Activated CD8-positive, alpha-beta memory T cell treated with anti-CD3 and anti-CD28 coated beads for 24 hours (primary cell): ENCODE data around the gene ZNF146.
A peak's percentile ranks its signal among the peaks of the same experiment; 100 is the strongest.
"Not testable (repeated sequence)": the region's sequence is repeated elsewhere in the genome, so short reads cannot be mapped to it uniquely, and the experiment has no call there.

ENCODE experiments used
- DNase-seq: peaks from one replicate; pipeline ENCODE4 v3.0.0-alpha.2; 2020

ZNF146 gene

DNA sequence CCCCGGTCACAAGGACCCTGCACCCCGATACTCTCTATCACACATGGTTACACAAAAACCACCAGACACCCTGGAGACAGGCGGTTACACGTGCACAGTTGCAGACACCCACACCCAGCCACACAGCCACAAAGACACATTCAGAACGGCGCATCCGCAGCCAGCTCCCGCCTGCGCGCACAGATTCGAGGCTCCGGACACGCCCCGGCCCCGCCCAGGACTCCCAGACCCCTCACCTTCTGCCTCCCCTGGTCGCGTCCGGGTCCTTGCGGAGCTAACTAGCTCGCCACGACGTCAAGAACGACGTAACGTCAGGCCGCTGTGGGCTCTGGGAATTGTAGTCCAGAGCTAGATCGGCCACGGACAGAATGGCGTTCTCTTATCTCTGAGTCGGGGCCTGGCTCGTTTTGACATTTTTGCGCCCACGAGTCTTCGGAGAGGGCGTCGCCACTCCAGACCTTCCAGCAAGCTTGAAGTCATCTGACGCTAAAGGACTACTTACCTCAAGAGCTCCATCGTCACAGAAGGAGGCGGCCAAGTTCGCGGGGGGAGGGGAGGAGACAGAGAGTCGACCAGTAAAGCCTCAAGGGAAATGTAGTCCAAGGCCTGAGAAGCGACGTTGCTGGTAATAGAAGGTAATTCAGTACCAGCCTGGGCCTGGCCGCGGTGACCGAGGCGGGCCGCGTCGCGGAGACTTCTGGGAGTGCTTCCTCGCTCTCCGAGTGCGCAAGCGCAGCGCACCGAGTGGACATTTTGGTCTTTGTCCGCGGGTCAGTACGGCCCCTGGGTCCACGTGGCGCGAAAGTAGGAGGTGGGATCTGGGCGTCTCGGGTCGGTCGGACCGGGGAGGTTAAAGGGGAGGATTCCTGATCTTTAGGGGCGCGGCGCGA lies at the start of gene ZNF146, which contains the start of gene ZNF565:
ZNF146 (plus strand) TSS at position 721 of the 890 bp plus-strand sequence. CDS start 21,335 bp downstream, outside the sequence.
ZNF565 (minus strand) TSS at position 280 of the 890 bp plus-strand sequence. CDS start 12,680 bp downstream, outside the sequence.
- DNase-seq: peak; percentile 97

DNA sequence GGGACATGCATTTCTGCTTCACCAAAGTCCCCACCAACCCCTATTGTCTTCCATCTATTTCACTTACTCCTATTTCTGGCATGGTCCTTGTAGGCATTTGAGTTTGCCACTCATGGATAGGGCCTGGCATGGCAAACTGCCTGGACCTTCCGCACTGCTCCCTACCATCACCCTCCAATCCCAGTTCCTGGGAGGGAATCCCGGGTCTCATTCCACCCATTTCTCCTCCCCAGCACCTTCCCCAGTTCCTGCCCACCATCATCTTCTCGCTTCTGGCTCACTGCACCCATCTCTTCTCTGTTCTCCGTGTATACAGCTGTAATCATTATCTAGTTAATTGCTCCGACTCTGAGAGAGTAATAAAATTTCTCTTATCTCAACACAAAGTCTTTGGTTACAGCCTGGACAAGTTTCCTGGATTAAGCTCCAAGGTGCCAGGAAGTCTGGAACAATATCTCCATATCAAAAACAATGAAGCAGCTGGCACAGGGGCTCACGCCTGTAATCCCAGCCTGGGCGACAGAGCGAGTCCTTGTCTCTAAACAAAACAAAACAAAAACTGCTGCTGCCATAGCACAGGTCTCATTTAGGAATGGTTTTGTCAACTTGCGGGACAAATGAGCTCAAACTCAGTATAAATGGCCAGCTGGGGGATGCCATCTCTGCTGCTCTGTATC lies 45.7 kb upstream of the ZNF146 start:
- no peak for DNase-seq

DNA sequence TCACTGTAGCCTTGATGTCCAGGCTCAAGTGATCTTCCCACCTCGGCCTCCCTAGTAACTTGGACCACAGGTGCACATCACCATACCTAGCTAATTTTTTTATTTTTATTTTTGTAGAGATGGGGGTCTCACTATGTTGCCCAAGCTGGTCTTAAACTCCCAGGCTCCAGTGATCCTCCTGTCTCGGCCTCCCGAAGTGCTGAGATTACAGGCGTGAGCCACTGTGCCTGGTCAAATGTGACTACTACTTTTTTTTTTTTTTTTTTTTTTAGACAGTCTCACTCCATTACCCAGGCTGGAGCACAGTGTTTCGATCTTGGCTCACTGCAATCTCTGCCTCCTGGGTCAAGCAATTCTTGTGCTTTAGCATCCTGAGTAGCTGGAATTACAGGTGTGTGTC lies 42.1 kb upstream of the ZNF146 start:
- no peak for DNase-seq

DNA sequence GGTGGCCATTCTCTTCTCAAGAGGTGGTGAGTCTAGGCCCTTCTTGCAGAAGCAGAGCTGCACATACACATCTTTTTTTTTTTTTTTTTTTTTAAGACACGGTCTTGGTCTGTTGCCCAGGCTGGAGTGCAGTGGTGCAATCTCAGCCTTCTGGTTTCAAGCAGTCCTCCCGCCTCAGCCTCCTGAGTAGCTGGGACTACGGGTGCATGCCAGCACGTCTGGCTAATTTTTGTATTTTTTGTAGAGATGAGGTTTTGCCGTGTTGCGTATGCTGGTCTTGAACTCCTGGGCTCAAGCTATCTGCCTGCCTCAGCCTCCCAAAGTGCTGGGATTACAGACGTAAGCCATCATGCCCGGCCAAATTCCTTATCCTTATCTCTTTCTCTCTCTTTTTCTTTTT lies 41.1 kb upstream of the ZNF146 start:
- not testable (repeated sequence) for DNase-seq

DNA sequence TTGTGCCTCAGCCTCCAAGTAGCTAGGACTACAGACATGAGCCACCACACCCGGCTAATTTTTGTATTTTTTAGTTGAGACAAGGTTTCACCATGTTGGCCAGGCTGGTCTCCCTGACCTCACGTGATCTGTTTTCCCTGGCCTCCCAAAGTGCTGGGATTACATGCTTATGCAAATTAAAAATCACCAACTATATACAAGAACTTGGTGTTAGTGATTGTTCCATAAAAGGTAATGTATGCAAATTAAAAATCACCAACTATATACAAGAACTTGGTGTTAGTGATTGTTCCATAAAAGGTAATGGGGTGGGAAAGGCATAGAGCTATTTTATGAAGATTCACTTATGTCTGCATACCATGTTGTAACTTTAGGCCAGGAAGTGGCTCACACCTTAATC lies 35.8 kb upstream of the ZNF146 start:
- DNase-seq: not testable (repeated sequence)

DNA sequence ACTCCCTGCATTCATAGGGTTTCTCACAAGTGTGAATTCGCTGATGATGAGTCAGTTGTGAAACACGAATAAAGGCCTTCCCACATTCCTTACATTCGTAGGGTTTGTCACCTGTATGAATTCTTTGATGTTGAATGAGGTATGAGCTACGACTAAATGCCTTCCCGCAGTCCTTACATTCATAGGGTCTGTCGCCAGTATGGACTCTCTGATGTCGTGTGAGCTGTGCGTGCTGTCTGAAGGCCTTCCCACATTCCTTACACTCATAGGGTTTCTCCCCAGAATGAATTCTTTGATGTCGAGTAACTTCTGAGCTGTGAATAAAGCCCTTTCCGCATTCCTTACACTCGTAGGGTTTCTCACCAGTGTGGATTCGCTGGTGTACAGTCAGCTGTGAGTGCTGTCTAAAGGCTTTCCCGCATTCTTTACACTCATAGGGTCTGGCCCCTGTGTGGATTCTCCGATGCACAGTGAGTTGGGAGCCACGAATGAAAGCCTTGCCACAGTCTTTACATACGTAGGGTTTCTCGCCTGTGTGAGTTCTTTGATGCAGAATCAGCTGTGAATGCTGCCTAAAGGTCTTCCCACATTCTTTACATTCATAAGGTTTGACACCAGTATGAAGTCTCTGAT lies 32.2 kb upstream of the ZNF146 start:
- no peak for DNase-seq

DNA sequence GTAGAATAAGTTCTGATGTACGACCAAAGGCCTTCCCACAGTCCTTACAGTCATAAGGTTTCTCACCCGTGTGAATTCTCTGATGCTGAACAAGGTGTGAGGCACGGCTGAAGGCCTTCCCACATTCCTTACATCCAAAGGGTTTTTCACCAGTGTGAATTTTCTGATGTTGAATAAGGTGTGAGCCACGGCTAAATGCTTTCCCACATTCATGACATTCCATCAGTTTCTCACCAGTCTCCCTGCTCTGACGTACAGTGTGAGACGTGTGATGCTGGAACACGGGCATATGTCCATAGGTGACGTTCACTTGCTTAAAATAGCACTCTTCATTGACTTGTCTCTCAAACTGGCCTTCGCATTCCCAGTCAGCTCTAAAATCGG lies 31.7 kb upstream of the ZNF146 start:
- no peak for DNase-seq

DNA sequence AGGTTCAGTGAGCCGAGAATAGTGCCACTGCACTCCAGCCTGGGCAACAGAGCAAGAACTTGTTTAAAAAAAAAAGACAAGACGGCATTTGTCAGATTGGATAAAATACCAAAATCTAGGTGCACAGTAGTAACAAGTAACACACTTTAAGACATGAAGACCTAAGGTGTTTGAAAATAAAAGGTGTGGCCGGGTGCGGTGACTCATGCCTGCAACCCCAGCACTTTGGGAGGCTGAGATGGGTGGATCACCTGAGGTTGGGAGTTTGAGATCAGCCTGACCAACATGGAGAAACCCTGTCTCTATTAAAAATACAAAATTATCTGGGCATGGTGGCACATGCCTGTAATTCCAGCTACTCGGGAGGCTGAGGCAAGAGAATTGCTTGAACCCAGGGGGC lies 28.2 kb upstream of the ZNF146 start:
- not testable (repeated sequence) for DNase-seq

DNA sequence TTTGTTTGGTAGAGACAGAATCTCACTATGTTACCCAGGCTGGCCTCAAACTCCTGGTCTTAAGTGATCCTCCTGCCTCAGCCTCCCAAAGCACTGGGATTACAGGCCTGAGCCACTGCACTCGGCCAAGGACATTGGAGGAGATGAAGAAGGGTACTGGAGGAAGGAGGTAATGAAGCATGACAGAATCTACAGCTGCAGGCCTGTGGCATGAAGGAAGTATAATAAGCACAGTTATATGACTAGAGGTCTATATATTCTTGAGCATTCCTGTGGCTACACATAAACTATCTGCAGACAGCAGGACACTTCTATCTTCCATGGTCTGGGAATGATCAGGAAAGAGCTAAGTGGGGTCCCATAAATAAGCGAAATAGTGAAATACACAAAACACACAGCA lies 18.7 kb upstream of the ZNF146 start:
- no peak for DNase-seq

DNA sequence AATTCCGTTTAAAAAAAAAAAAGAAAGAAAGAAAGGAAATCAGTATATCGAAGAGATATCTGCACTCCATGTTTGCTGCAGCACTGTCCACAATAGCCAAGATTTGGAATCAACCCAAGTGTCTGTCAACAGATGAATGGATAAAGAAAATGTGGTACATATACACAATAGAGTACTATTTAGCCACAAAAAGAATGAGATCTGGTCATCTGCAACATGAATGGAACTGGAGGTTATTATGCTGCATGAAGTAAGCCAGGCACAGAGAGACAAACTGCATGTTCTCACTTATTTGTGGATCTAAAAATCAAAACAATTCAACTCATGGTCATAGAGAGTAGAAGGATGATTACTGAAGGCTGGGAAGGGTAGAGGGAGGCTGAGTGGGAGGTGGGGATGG lies 16.8 kb upstream of the ZNF146 start:
- no peak for DNase-seq

DNA sequence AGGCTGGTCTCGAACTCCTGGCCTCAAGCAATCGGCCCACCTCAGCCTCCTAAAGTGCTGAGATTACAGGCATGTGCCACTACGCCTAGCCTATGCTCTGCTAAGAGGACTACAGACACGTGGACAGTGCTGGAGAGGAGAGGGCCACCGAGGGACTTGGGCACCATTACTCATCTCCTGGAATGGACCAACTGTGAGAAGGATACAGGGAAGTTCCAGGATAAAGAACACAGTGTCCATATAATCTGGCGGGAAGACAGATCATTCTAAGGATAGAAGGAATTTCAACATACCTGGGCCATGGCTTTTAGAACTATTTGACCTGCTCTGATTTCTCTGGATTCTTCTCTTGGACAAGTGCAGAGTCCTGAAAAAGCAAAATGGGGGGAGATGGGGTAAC lies 13.2 kb upstream of the ZNF146 start:
- no peak for DNase-seq

DNA sequence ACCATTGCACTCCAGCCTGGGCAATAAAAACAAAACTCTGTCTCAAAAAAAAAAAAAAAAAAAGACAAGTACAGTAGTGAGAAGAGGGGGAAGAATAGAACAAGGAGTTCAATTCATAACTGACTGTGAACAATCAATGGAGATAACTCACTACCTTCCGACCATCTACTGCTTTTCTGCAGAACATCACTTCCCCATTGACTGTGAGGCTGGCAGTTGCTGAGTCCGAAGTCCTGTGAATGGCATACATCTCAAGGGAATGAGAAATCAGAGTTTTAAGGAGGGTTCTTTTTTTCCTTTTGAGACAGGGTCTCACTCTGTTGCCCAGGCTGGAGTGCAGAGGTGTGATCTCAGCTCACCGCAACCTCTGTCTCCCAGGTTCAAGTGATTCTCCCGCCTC lies 11.6 kb upstream of the ZNF146 start:
- no peak for DNase-seq

DNA sequence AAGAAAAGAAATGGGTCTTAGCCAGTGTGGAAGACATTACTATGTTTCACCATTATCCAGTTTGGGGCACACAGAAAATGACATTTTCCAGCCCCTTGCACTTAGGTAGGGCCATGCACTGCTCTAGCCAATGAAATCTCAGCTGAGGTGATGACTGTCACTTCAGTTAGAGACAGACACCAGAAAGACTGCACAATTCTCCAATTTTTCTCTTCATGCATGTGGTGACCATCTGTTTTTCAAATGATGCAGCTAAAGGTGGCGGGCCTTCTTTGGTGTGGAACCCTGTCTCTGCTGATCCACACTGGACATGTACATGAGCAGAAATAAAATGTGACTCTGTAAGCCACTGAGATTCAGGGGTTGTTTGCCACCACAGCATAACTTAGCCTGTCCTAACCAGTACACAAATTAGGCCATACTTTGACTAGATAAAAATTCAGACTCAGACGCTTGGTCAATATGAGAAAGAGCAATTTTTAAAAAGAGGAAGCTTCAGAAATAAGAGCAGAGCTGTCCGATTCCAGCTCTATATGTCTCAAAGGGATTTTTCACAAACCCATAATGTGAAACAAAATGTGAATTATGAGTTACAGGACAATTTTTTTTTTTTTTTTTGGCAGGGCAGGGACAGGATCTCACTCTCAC lies 7.2 kb upstream of the ZNF146 start:
- DNase-seq: no peak

DNA sequence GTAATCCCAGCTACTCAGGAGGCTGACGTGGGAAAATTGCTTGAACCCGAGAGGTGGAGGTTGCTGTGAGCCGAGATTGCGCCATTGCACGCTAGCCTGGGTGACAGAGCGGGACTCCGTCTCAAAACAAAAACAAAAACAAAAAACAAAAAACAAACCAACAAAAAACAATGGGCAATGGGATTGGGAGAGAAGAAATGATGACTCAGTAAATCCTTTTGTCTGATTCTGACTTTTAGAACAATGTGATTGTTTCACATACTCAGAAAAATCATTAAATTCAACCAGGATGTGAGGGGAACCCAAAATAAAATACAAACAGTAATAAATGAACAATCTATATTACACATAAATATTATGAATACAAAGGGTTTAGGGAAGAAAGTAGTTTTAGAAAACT lies 5.5 kb upstream of the ZNF146 start:
- DNase-seq: no peak

DNA sequence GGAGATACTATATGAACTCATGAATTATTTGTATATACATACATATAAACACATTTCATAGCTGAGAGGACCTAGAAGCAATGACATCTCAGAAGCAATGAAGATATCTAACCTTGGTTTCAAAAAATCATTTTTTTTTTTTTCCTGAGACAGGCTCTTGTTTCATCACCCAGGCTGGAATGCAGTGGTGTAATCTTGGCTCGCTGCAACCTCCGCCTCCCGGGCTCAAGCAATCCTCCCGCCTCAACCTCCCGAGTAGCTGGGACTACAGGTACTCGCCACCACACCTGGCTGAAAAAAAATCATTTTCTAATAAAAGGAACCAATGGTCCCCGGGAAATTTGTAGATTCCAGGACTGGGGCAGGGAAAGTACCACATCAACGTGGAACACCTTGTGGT lies 4.4 kb upstream of the ZNF146 start:
- no peak for DNase-seq

DNA sequence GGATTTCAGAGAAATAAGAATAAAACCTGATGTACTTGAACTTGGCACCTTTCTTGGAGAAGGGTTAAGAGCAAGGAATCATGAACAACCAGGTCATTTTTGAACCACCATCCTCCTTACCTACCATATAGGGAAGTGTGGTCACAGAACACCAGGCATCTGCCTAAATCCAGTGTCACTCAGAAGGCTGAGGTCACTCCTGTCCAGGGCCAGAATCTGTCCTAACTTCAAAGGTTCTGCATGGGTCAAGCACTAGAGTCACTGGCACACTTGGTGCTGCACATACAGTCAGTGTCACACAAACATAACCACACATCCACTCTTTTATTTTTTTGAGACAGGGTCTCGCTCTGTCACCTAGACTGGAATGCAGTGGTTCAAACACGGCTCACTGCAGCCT lies 2.0 kb upstream of the ZNF146 start:
- no peak for DNase-seq

DNA sequence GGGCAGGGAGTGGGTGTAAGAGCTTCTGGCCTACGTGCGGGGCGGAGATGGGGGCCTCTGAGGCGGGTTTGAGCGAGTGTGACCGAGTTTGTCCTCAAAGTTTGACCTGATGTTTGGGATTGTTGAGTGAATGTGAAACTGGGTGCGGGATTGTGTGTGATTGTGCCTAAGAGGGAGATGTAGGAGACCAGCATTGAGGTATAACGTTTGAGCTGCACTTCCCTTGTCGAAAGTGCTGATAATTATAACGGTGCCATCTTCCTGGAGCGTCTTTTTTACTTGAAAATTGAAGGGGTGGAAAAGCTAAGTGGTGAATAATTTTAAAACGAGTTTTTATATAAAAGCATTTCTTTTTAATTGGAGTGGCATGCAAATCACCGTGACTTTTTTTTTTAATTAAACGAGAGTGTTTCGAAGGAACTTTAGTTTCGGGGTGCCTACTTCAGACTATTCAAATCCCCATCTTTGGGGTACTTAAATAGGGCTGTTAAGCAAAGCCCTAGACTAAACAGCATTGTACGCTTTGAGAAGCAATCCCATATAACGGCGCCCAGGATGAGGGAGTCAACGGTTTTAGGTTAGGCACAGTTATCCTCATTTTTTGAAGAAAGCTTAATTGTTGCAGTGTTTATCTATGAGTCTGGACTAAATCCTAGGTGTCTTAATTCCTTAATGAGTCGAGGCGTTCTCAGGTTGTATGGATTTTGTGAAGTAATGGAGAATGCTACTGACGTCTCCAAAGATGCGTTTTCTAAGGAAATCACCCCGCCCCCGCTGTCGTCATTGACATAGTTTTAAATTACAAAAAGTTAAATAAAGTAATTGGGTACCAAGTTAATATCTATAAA lies 594 bp downstream of the ZNF146 start:
- no peak for DNase-seq

DNA sequence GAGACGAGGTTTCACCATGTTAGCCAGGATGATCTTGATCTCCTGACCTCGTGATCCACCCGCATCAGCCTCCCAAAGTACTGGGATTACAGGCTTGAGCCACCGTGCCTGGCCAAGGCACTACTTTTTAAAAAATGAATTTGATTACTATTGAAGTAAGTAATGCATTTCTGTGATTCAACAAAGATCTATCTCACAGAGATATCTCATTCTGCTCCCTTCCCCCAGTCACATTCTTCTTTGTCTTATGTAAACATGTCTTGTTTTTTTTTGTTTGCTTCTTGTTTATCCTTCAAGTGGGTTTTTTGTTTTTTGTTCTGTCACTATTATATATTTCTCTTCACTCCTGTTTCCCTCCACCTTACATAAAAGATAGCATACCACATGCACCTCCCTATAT lies 6.6 kb downstream of the ZNF146 start:
- no peak for DNase-seq

DNA sequence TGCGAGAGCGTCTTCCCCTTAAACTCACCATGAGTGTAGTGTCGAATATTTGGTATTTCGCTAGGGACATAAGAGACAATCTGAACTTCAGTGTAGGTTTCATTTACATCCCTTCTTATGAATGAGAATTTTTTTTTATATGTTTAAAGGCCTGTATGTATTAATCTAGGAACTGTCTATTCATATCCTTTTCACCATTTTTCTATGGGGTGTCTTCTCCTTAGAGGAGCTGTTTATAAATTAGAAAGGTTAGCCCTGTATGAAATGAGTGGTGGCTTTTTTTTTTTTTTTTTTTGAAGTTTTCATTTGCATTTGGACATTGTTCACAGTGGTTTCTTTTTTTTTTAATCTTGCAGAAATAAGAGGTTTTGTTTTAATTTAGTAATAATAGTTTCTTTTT lies 7.6 kb downstream of the ZNF146 start:
- DNase-seq: no peak

DNA sequence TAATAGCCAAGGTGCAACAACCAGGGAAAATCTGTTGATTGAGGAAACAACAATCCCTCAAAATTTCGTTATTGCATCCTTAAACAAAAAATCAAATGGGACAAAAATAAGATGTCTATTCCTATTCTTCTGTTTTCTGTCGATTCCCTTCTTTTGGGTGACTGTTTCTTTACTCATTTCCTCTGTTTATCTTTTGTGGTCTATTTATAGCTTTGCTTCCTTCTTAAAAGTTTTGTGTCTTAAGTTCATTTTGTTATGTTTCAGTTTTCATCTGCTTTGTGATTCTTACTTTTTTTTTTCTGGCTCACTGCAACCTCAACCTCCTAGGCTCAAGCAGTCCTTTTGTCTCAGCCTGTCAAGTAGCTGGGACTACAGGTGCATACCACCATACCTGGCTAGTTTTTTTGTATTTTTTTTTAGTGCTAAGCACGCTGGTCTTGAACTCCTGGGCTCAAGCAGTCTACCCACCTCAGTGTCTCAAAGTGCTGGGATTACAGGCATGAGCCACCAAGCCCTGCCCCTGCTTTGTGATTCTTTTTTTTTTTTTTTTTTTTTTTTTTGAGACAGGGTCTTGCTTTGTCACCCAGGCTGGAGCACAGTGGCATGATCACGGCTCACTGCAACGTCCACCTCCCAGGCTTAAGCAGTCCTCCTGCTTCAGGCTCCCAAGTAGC lies 10.4 kb downstream of the ZNF146 start:
- DNase-seq: no peak

DNA sequence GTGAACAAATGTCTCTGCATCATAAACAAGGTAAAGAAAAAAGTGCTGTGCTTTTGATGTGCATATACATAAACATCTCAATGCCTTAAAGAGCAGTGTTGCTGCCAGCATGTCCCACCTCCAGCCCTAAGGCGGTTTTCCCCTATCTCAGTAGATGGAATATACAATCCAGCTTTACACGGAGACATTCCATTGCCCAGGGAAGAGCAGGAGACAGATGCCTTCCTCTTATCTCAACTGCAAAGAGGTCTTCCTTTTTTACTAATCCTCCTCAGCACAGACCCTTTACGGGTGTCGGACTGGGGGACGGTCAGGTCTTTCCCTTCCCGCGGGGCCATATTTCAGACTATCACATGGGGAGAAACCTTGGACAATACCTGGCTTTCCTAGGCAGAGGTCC lies 18.7 kb downstream of the ZNF146 start:
- not testable (repeated sequence) for DNase-seq
